ENCODE measurements around the gene DSC1.

DNA sequence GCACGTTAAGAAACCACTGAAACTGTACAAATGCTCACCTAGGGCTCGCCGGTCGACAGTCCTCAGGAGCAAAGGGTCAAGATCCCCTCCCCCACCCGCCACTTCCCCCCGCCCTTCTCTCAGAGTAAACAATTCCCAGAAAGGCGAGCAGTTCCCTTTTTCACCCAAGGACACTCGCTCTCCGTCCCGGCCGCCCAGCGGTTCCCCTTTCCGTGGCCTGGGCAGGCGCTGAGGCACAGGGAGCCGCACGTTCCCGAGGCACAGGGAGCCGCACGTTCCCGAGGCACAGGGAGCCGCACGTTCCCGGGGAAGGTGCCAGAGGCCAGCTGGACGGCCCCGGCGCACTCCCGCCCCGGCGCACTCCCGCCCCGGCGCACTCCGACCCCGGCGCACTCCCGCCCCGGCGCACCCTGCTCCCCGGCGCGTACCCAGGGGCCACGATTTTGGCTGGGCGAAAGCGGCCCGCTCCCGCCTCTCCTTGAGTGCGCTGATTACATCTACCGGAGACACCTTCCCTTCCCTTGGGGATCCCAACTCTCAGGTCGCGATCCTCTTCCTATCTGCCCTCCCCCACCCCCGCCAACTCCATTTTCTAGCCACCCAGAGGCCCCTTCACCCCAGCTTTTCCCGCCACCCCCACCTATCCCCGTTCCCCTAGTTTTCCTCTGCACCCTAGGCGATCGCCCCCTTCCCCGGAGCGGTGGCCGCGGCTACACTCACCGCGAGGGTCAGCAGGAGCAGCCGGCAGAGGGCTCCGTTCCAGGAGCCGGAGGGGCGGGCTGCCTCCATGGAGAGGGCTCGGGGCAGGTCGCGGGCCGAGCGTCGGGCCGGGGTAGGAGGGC lies 61.3 kb downstream of the DSC1 start:
- TF ChIP-seq TAF1 (IDR thresholded peaks at IDR 0.05; ENCODE audit: low read depth) (no peak), EP300 (IDR thresholded peaks at IDR 0.05; ENCODE audit: borderline replicate concordance) (no peak), TEAD4 (IDR thresholded peaks at IDR 0.05) (no peak), CEBPB (IDR thresholded peaks at IDR 0.05) (no peak), EGR1 (IDR thresholded peaks at IDR 0.05) (no peak), REST (IDR thresholded peaks at IDR 0.05; ENCODE audit: low read depth) (0 out of 2 replicates have a peak, but pooled peaks have one; percentile 2), TCF12 (IDR thresholded peaks at IDR 0.05; ENCODE audit: low read depth) (peak; percentile 38; the same call in 1 of the 2 replicates), NFIC (IDR thresholded peaks at IDR 0.05) (peak; percentile 44; the same call in 1 of the 2 replicates), CREB1 (IDR thresholded peaks at IDR 0.05; ENCODE audit: low read depth) (no peak), YY1 (IDR thresholded peaks at IDR 0.05; ENCODE audit: low read depth) (no peak), ZBTB7A (IDR thresholded peaks at IDR 0.05; ENCODE audit: low read depth) (no peak; the same call in 1 of the 2 replicates)
- TF ChIP-seq, protein P1, sequence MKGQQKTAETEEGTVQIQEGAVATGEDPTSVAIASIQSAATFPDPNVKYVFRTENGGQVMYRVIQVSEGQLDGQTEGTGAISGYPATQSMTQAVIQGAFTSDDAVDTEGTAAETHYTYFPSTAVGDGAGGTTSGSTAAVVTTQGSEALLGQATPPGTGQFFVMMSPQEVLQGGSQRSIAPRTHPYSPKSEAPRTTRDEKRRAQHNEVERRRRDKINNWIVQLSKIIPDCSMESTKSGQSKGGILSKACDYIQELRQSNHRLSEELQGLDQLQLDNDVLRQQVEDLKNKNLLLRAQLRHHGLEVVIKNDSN (IDR thresholded peaks at IDR 0.05), result no peak
- TF ChIP-seq, protein P2, sequence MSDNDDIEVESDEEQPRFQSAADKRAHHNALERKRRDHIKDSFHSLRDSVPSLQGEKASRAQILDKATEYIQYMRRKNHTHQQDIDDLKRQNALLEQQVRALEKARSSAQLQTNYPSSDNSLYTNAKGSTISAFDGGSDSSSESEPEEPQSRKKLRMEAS (IDR thresholded peaks at IDR 0.05), result peak; percentile 62; the same call in 1 of the 2 replicates
